Measurements from ENCODE around the gene MAPRE2. TPM values are rescaled to one million over a fixed set of nuclear protein-coding genes. Genes with fewer than 3 reads are reported as not detected.

Gene MAPRE2
- total and polyA plus RNA-seq, 2 of the 13 experiments (the other 11 are each of a cell fraction or from before 2014, with no cell fraction given): 34.5 to 67.9 TPM

- Histone ChIP-seq H3K27ac (ENCODE audit: extremely low read length, insufficient read depth, low read length) (no peak overlapping the region), H3K4me1 (ENCODE audit: insufficient read depth, low read length) (peaks cover 19% of the 10 kb centered on the region), H3K4me2 (ENCODE audit: low read depth, low read length) (no peak overlapping the region), H2AFZ (ENCODE audit: low read length) (no peak overlapping the region), H3K79me2 (ENCODE audit: insufficient read depth, low read length) (no peaks in the 10 kb centered on the region), H3K9ac (ENCODE audit: insufficient read depth, low read depth, low read length) (no peak overlapping the region), H3K27me3 (ENCODE audit: control insufficient read depth in 1 of 2, insufficient read depth in 2 of 2, low read length in 2 of 2) (no peaks in the 10 kb centered on the region), H3K36me3 (replicated peaks in 1 of 2; ENCODE audit: control insufficient read depth in 1 of 2, insufficient read depth in 2 of 2, low read length in 2 of 2) (no peaks in the 10 kb centered on the region; a peak in 1 of 5 replicates), H3K4me3 (replicated peaks in 1 of 3; ENCODE audit: insufficient read depth in 1 of 3, low read depth in 2 of 3, low read length in 3 of 3) (no peak overlapping the region), H4K20me1 (ENCODE audit: insufficient read depth, low read length) (no peaks in the 10 kb centered on the region), H3K9me3 (ENCODE audit: low read length) (no peaks in the 10 kb centered on the region)
- no TSS peak for BruUV-seq (replicated peaks)
- FAIRE-seq (no peak), ATAC-seq (no peak), DNase-seq (ENCODE audit: low spot score) (no peak)
- in situ Hi-C loops (cut with HindIII; ENCODE audit: extremely low pct_ligation_motif_present, low pct_unique_long_range_greater_than_20kb) (loop anchor here (25.0 kb wide), 1 partner anchor 113 kb away; no protein-coding TSS in a partner anchor), intact Hi-C loops (cut with micrococcal nuclease; ENCODE audit: unreplicated experiment) (no loop called here)
- no peak for TF ChIP-seq TOPORS (CRISPR knock-in tag; IDR thresholded peaks at IDR 0.05)
- WGBS (ENCODE audit: low lambda C conversion rate): 84% methylated on average over 3 of the region's 3 CpGs
- POLR2A ChIA-PET: no interaction called here
- CTCF ChIA-PET (ENCODE audit: low intra/inter-chr PET ratio, low total read pairs): no interaction called here
Measured at GRCh38 chr18:35024196-35024595, 17.0 kb upstream of the MAPRE2 start.

GRCh38 chr18:35024965-35025364 is 16.2 kb upstream of the MAPRE2 start:
- BruUV-seq (replicated peaks): no TSS peak
- no peaks in the 10 kb centered on the region for H4K20me1 ChIP-seq (ENCODE audit: insufficient read depth, low read length)
- ATAC-seq (peak; percentile 25; the same call in 1 of the 3 replicates), DNase-seq (ENCODE audit: low spot score) (peak; percentile 13), FAIRE-seq (no peak)
- no peak overlapping the region for H3K4me3 ChIP-seq (replicated peaks in 1 of 3; ENCODE audit: insufficient read depth in 1 of 3, low read depth in 2 of 3, low read length in 3 of 3)
- POLR2A ChIA-PET: interaction anchor here (1.2 kb wide), 1 partner anchor 16 kb away, joined by 5 read pairs; the partner anchor contains the start of gene MAPRE2
- no peak overlapping the region for H3K27ac ChIP-seq (ENCODE audit: extremely low read length, insufficient read depth, low read length)
- no peaks in the 10 kb centered on the region for H3K27me3 ChIP-seq (ENCODE audit: control insufficient read depth in 1 of 2, insufficient read depth in 2 of 2, low read length in 2 of 2)
- no peak overlapping the region for H2AFZ ChIP-seq (ENCODE audit: low read length)
- no peaks in the 10 kb centered on the region; a peak in 1 of 5 replicates for H3K36me3 ChIP-seq (replicated peaks in 1 of 2; ENCODE audit: control insufficient read depth in 1 of 2, insufficient read depth in 2 of 2, low read length in 2 of 2)
- no peaks in the 10 kb centered on the region for H3K9me3 ChIP-seq (ENCODE audit: low read length)
- TF ChIP-seq ZBTB8A (CRISPR knock-in tag; IDR thresholded peaks at IDR 0.05; ENCODE audit: borderline replicate concordance, low read depth) (no peak), ZNF605 (CRISPR knock-in tag; IDR thresholded peaks at IDR 0.05) (no peak), REXO4 (CRISPR knock-in tag; IDR thresholded peaks at IDR 0.05; ENCODE audit: borderline replicate concordance) (no peak), ZNF383 (CRISPR knock-in tag; IDR thresholded peaks at IDR 0.05; ENCODE audit: borderline replicate concordance) (no peak), ISX (CRISPR knock-in tag; conservative IDR thresholded peaks at IDR 0.05) (no peak), SMAD9 (CRISPR knock-in tag; IDR thresholded peaks at IDR 0.05) (no peak)
- TF ChIP-seq, protein P1, sequence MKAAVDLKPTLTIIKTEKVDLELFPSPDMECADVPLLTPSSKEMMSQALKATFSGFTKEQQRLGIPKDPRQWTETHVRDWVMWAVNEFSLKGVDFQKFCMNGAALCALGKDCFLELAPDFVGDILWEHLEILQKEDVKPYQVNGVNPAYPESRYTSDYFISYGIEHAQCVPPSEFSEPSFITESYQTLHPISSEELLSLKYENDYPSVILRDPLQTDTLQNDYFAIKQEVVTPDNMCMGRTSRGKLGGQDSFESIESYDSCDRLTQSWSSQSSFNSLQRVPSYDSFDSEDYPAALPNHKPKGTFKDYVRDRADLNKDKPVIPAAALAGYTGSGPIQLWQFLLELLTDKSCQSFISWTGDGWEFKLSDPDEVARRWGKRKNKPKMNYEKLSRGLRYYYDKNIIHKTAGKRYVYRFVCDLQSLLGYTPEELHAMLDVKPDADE (CRISPR knock-in tag; IDR thresholded peaks at IDR 0.05): no peak
- TF ChIP-seq, protein P2, sequence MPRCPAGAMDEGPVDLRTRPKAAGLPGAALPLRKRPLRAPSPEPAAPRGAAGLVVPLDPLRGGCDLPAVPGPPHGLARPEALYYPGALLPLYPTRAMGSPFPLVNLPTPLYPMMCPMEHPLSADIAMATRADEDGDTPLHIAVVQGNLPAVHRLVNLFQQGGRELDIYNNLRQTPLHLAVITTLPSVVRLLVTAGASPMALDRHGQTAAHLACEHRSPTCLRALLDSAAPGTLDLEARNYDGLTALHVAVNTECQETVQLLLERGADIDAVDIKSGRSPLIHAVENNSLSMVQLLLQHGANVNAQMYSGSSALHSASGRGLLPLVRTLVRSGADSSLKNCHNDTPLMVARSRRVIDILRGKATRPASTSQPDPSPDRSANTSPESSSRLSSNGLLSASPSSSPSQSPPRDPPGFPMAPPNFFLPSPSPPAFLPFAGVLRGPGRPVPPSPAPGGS (CRISPR knock-in tag; IDR thresholded peaks at IDR 0.05): no peak
- TF ChIP-seq, protein P3, sequence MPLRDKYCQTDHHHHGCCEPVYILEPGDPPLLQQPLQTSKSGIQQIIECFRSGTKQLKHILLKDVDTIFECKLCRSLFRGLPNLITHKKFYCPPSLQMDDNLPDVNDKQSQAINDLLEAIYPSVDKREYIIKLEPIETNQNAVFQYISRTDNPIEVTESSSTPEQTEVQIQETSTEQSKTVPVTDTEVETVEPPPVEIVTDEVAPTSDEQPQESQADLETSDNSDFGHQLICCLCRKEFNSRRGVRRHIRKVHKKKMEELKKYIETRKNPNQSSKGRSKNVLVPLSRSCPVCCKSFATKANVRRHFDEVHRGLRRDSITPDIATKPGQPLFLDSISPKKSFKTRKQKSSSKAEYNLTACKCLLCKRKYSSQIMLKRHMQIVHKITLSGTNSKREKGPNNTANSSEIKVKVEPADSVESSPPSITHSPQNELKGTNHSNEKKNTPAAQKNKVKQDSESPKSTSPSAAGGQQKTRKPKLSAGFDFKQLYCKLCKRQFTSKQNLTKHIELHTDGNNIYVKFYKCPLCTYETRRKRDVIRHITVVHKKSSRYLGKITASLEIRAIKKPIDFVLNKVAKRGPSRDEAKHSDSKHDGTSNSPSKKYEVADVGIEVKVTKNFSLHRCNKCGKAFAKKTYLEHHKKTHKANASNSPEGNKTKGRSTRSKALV (CRISPR knock-in tag; IDR thresholded peaks at IDR 0.05): no peak
- no peak overlapping the region for H3K9ac ChIP-seq (ENCODE audit: insufficient read depth, low read depth, low read length)
- in situ Hi-C loops (cut with HindIII; ENCODE audit: extremely low pct_ligation_motif_present, low pct_unique_long_range_greater_than_20kb) (loop anchor here (25.0 kb wide), 1 partner anchor 112 kb away; no protein-coding TSS in a partner anchor), intact Hi-C loops (cut with micrococcal nuclease; ENCODE audit: unreplicated experiment) (loop anchor here (5.0 kb wide), 1 partner anchor 48 kb away; no protein-coding TSS in a partner anchor)
- WGBS (ENCODE audit: low lambda C conversion rate): 67% methylated on average over 1 of the region's 1 CpG
- H3K4me2 ChIP-seq (ENCODE audit: low read depth, low read length): no peak overlapping the region
- CTCF ChIA-PET (ENCODE audit: low intra/inter-chr PET ratio, low total read pairs): no interaction called here
- no peaks in the 10 kb centered on the region for H3K79me2 ChIP-seq (ENCODE audit: insufficient read depth, low read length)
- peaks cover 26% of the 10 kb centered on the region for H3K4me1 ChIP-seq (ENCODE audit: insufficient read depth, low read length)

Data from HepG2 (cell line).